HG03460 (cell line): Measurements from ENCODE around the gene AIPL1.
A peak's percentile ranks its signal among the peaks of the same experiment; 100 is the strongest.

ENCODE experiments used
- ATAC-seq: cut with Tn5 transposase; IDR thresholded peaks from one replicate; pipeline ENCODE4 v1.9.1; 2021; ENCODE audit not compliant: unreplicated experiment

The AIPL1 gene

DNA sequence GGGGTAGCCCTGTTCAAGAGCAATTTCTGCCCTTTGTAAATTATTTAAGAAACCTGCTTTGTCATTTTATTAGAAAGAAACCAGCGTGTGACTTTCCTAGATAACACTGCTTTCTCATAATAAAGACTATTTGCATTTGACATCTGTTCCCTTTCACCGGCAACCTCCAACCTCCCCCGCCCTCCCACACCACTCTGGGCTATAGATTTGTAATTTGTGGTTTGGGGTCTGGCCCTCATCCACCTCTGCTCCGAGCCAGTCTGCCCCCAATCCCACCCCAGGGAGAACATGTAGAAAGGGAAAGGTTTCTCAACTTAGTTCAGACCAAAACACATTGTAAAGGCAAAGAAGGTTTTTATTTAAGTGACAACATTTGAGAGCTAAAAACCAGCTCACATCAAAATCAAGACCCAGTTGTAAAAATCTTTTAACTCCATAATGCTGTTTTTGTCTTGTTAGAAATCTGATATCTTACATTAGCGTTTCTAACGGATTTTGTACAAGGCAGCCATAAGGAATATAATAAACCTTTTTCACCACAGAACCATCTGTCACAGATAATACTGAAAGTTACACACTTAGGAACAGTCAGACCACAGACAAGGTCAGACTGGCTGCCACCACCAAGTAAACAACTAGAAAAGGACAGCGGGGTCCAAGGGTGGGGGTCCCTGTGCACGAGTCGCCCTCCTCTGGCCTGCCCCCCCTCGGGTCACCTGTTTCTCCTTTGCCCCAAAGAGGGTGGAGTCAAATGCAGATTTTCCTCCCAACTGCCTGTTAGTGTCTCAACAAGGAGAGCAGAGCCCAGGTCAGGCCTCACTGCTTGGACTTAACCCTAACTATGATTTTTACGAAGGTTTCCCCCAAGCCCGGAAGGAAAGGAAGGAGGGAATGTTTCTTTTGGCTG, 16.3 kb upstream of the AIPL1 start:
- ATAC-seq: no peak

DNA sequence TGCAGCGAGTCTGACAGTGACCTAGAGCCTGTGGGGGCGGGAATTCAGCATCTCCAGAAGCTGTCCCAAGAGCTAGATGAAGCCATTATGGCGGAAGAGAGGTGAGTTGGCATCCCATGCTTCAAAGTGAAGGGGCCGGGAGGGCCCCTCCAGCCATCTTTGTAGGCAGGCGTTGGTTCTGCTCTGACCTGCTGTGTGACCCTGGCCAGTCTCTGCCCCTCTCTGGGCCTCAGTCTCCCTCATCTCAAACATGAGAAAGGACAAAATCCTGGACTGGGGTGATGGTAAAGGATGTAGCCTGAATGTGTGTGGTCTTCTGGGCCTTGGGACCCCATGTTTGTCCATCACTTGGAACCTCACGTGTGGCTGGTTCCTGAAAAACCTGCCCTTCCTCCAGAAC, 14.4 kb upstream of the AIPL1 start:
- ATAC-seq: no peak

DNA sequence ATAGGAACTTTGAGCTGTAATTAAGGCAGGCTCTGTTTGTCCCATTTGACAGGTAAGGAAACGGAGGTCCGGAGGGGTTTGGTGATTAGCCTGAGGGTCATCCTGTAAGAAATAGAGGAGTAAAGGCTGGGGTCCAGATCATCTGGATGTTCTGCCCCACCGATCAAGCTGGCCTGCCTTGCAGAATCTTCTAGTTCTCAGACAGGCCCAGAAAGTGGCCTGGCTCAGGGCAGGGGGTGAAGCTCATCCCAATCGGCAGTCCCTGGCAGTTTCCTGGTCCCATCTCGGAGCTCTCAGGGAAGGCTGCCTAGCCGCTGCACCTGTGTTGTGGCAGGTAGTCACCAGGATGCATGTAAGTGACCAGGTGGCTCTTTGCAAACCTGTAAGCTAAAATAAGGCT, 13.6 kb upstream of the AIPL1 start:
- ATAC-seq: no peak

DNA sequence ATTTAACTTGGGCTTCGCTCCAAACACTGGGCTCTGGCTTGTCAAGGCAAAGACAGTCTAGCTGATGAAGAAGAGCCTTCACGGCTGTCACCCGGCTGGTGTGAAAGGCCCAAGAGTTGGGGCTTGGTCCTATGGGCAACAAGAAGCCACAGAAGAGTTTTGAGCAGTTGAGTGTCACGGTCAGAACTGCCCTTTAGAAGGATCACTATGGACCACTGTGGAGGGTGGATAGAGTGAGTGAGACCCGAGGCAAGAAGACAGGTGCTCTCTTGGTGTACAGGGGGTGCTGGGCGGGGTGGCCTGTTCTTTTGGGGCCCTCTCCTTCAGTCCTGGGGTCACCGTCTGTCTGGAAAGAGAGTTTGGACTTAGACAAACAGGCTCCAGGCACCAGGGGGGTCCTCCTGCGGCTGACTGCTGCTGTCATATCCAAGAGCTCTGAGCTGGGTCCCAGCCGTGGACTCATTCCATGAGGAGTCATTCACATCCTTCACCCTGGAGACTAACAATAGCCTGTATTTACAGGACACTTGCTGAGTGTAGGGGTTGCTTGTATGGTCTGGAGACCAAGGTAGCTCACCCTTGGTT, 11.7 kb upstream of the AIPL1 start:
- no peak for ATAC-seq

DNA sequence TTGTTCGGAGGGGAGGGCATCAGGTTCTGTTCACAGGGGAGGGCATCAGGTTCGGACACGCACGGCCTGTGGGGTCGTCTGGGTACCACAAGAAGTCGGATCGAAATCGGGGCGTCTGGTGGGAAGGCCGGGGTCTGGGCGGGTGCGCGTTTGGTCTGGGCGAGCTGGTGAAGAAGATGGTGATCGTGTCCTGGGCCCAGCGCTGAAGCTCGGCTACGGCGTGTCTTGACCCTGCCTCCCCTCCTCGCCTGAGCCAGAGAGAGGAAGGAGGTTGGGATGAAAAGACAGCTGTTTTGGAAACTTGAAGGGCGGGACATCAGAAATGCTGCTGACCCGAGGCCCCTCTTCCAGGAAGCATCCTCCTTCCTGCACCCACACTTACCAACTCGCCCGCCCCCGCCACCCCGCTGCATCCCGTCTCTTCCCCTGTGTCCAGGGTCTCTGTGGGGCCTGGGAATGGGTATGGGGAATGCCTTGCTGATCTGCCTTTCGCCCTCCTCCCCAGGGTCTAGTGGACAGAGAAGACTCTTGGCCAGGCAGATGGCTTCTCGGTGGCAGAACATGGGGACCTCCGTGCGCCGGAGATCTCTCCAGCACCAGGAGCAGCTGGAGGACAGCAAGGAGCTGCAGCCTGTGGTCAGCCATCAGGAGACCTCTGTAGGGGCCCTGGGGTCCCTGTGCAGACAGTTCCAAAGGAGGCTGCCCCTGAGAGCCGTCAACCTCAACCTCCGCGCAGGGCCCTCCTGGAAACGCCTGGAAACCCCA, 9.8 kb upstream of the AIPL1 start:
- ATAC-seq: no peak

DNA sequence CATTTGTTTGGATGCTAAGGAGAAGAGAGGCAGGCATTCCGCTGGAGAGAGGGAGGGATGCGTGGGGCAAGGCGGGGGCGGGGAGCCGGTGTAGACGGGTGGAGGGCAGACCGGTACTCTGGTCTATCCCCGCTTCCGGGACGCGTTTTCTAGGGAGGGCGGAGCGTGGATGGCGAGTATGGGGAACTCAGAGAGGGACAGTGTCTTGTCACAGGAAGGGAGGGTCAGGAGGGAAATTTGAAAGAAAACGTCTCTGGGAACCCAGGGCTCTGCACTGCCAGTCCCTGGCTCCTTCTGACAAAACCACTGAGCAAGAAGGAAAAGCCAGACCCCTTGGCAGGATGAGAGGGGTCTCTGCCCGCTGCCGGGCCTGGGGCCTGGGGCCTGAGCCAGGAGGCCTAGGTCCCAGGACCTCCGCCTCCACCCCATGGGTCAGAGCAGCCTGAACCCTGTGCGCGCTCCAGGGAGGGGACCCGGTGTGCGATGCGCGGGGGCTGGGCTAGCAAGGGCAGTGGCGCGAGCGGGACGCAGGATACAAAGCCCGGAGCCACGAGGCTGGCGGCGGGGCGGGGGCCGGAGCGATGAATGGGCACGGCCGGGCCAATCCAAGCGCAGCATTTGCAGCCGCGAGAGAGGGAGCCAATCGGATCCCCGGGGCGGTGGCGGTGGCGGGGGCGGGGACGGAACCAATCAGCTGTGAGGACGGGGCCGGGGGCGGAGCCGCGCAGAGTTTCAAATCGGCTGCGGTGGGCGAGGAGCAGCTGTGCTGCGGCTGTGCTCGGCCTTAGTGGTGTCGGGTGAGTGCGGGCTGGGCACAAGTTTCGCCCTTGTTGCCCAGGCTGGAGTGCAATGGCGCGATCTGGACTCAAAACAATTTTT, 9.0 kb upstream of the AIPL1 start, which contains the start of gene PIMREG:
Gene PIMREG, plus strand, starts transcription at position 764 of the 879 bp plus-strand sequence. CDS start 656 bp downstream, outside the sequence.
- peak; percentile 85 for ATAC-seq

DNA sequence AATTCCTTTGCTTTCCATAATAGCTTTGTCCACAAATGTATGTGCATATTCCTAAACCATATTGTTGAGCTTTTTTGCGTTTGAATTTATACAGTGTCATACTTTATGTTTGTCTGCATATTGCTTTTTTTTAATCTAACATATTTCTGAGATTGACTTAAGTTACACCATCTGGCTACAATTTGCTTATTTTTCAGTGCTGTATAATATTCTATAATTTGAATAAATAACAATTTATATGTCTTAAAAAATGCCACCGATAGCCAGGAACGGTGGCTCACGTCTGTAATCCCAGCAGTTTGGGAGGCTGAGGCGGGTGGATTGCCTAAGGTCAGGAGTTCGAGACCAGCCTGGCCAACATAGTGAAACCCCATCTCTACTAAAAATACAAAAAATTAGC, 7.9 kb upstream of the AIPL1 start:
- no peak for ATAC-seq

DNA sequence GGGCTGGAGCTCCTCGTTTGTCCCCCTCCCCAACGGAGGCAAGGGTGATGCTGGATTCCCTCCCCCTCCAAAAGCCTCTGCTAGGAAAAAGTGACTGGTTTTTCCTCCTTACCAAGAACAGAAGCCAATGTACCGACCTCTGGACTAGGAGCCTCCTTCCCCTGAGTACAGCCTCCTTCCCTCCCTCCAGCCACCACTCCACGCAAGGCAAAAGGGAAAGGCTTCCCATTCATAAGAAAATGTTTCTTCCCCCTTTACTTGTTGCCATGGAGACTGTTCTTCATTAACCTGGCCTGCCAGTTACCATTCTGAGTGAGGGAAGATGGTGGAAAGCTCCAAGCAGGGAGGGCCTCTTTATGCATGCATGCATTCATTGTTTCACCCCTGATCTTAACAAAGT, 5.0 kb upstream of the AIPL1 start:
- no peak for ATAC-seq

DNA sequence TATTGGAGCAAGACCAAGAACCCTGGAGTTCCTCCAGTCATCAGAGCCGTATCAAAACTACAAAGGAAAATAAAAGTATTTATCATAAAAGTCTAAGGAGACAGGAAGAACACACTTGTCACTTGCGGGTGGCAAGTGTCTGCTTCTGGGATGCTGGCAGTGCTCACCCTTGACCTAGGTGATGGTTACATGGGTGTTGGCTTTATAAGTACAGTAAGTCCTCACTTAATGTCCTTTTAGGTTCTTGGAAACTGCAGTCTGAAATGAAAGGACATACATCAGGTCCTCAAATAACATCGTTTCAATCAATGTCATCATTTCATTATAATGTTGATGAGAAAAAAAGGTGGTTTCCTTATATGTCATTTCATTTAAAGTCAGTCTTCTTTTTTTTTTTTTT, 3.0 kb upstream of the AIPL1 start:
- no peak for ATAC-seq

DNA sequence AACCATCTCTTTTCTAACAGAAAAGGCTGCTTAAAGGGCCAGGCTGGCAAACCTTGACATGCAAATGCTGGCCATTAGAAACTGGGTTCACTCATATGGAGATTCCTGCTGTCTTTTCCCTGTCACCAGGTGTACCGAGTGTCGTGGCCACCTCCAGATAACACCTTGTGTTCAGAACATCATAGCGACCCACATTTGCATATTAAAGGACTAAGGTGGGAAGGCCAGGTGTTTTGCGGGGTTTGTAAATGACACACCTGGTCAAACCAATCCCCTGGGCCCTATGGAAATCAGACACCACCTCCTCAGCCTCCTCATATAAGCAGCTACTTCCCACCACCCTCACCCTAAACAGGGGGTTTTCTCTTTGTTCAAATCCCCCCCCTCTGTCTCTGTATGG, 2.5 kb upstream of the AIPL1 start:
- ATAC-seq: no peak

DNA sequence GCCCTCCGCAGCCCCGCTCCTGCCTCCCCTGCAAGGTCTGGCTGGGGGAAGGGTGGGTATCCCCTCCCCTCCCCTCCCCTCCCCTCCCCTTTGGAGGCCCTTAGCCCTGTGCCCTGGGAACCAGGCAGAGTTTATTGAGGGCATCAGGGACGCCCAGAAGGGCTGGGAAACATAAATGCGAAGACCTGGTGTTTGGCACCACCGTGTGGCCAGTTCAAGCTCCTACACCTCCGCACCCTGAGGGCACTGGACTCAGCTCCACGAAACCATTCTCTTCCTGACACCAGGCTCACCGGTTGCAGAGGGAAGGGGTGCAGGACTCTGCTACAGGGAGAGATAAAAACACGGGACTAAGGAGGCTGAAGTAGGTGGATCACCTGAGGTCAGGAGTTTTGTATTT, 1.0 kb upstream of the AIPL1 start:
- no peak for ATAC-seq

DNA sequence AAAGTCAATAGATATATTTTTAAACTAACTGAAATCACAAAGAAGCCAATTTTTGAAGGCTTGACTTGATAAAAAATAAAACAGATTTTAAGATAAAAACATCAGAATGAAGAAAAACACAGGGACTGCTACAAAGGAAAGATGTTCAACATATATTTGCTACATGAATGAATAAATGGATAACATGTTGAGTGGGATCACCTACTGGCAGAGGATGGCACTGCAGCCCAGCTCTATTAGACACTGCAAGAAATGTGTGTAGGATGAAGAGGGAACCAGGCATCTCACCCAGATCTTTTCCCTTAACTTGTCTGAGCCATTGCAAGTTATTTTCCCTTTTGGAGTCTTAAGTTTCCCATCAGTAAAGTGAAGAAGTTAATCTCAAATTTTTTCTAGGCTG, 4.2 kb downstream of the AIPL1 start:
- no peak for ATAC-seq

DNA sequence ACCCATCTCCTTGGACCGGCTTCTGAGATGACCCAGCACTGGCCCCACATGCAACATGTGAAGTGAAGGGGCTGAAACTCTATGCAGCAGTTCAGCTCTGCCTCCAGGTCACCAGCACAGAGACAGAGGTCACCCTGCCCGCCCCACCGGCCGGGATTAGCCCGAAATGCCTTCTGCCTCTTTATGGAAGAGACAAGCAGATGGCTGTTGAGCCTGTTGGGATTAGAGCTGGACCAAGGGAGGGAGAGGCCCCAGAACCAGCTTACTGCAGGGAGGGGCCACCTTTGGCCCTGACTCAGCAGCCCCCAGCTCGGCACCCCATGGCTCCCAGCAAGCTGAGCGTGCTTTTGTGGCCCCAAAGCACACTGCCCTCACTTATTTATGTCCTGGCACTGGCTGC, 5.7 kb downstream of the AIPL1 start:
- no peak for ATAC-seq

DNA sequence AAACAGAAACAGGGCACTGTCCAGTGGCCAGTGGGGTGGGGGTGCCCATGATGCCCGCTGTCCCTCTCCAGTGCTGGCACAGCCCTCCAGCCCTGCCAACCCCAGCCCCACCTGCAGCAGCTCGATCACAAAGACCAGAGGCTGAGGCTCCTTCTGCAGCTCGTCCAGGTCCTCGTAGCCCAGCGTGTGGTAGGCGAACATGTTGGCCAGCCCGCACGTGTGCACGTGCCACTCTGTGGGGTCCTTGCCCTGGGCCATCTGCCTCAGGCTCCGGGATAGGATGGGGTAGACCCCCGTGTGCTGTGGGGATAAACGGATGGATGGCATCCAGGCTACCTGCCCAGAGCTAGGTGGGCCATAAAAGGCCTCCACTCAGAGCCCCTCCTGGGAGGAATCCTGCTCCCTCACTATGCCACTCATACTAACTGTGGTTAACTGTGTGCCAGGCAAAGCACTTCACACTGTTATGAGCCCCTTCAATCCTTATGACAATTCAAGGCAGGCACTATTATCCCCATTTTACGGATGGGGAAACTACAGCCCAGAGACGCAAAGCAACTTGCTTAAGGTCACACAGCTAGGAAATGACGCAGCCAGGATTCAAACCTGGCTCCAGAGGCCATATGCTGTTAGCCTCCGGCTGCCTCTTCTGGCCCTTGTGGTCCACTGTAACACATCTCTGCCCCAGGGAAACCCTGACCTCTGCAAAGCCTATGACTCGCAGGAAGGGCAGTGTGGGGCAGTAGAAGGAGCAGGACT, 6.5 kb downstream of the AIPL1 start:
- no peak for ATAC-seq

DNA sequence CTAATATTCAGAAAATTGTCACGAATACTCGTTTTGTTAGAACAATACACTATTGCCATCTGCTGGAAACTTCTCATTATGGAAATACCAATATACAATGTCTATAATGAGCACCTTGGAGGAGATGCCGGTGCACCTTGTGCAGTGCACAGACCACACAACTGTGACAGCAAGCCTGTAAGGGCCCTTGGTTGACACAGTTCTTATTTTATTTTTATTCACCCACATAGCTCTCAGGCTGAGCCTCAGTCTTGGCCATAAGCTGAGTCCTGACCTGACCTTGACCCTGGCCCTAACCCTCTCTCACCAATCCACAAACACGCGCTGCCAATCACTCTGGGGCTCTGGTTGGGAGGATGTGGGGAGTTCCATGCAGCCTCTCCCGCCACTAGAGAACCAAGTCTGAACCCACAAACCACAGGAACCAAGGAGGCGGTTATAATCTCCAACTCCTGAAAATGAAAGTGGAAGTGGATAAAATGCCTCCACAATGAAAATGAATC, 7.6 kb downstream of the AIPL1 start:
- ATAC-seq: no peak

DNA sequence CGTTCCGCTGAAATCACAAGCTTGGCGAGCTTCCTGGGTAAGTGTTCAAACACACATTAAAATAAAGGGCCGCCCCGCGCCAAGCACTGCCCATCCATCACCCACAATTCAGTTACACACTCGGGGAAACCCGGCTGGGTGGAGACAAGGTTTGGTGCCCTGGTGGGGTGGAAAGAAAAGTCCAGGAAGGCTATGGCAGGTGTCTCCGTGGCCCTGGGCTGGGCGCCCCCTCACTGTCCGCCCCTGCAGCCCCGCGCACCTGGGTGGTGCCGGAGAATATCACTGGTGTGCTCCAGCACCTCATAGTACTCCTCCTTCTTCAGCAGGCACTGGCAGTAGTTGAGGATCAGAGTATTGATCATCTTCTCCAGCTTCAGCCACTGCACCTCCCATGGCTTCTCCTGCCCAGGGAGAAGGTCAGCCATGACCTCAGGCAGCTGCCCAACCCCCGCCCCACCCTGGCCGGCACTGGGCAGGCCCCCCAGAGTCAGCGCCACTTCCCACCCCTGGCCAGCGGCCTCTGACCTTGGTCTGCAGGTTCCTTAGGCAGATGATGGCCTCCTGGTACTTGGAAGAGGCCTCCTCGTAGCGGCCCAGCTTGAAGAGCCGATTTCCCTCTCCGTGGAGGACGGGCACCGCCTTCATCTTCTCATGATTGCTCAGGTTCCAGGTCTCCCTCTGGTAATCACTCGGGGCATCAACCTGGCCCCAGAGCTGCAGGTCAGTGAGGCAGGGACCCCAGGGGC, 8.4 kb downstream of the AIPL1 start:
- ATAC-seq: no peak

DNA sequence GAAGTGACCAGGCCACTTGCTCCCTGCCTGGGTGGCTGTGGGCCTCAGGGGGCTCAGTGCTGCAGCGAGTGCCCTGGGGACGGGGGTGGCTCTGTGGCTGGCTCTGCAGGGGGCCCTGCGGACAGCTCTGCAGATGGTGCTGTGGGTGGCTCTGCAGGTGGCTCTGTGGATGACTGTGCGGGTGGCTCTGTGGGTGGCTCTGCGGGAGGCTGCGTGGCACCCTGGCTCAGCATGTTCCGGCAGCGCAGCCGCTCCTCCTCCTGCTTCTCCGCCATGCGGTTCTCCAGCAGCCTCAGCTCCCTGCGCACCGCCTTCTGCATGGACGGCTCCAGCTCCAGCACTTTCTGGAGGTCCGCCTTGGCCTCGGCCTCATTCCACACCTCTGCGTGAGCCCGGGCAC, 9.5 kb downstream of the AIPL1 start:
- no peak for ATAC-seq

DNA sequence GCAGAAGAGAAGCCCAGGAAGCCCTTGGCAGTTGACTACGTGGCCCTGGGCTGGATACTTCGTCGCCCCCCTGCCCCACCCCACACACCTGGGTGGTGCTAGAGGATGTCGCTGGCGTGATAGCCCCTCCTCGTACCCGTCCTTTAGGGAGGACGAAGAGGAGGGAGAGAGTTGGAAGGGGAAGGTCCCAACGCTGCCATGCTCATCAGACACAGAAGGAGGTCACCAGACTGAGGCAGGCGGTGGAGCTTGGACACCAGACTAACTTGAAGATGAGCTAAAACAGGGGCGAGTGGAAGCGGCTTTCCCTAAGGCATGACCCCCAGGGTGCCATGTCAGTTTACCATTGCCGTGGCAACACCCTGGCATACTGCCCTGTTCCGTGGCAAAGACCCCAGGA, 11.0 kb downstream of the AIPL1 start:
- no peak for ATAC-seq

DNA sequence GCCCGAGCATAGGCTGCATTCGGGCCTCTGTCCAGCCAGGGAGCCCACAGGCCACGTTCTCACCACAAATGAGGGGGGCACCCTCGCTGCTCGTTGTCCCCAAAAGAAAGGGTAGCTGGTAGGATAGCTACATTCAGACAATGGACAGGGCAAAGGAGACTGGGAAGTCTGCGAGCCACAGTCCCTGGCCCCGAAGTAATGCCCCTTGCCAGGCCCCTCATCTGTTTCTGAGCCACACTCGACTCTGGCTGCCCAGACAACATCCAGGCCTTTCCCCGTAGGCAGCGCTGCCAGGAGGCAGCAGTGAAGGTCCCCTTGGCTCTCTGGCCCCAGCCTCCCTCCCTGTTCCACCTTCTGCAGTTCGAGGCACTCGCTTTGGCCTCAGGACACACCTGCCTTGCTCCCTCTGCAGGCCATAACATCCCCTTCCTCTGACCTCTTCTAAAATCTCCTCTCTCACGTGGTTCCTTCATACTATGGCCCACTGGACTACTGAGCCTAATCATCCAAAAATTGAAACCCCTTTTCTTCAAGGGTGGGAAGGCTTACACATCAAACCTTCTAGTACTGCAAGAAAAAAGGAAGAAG, 12.2 kb downstream of the AIPL1 start:
- no peak for ATAC-seq
